NCI-H345 treated with DMSO at 0.1 percent for 48 hours (cell line): Measurements from ENCODE around the gene KHDRBS2.

ENCODE experiments used
- DNase-seq: peaks from one replicate; lab custom pipeline; 2025; ENCODE audit not compliant: unreplicated experiment; lab: John Stamatoyannopoulos, UW

Gene KHDRBS2

DNA sequence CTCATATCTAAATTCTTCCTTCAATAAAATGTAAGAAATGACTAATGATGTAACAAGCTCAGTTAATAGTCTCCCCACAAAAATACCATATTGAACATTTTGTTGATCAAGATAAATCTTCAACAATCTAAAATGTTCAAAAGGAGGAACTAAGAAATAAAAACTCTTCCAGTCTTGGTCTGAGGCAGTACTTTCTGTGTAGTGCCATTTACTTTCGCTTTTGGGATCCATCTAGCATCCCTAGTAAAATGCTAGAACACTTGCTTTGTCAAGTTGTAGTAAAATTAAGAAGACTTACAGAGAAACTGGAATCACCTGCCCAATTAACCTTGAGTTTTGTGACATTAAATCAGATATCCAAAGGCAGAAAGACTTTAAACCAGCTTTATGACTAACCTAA is 246.4 kb downstream of the KHDRBS2 start:
- no peak for DNase-seq

DNA sequence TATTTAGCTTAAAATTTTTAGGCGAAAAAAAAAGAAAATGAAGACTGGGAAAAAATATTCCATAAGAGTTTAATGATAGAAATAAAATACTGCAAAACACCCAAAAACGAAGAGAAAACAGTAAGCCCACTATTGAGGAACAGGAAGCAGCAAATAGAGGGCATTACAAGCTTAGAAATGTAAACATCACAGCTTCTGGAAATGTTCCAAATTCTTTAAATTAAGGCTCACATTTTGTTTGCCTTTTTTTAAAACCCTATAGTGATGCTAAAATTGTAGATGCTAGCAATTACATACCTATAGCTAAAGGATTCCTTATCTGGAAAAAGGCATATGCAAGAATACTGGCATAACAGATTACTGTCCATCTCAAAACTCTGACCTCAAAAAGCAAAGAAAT is 248.6 kb downstream of the KHDRBS2 start:
- no peak for DNase-seq

DNA sequence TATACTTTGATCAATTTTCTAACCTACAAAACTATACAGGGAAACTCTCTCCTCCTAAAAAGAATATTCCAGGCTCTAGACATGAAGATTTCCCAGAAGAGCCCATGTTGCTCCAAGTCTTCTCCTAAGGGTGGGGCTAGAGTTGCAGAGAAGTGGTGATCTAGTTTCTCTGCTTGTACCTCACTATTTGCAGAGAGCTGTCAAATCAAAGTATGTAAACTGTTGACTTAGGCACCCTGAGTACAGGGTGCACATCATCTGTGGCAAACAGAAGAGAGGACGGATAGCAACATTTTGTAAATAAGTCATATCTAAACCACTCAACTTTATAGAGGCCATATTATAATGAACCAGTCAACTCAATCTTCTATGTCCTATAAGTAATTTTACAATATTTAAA is 250.1 kb downstream of the KHDRBS2 start:
- DNase-seq, result no peak

DNA sequence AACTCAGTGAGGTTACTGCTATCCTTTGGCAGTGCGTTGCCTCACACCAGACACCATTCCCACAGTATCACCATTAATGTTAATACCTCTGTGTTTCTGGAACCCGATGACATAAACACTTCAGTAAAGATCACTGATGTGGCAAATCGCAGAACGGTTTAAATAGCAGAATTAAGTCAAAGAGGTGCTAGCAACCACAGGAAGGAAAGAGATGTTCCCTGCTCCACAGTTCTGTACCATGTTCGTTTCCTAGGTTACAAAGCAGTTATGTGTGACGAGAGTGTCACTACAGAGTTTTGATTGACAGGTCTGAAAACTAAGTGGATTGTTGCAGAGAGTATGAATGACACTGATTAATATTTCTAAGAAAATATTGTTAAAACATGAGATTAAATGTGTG is 272.3 kb downstream of the KHDRBS2 start:
- DNase-seq, result no peak

DNA sequence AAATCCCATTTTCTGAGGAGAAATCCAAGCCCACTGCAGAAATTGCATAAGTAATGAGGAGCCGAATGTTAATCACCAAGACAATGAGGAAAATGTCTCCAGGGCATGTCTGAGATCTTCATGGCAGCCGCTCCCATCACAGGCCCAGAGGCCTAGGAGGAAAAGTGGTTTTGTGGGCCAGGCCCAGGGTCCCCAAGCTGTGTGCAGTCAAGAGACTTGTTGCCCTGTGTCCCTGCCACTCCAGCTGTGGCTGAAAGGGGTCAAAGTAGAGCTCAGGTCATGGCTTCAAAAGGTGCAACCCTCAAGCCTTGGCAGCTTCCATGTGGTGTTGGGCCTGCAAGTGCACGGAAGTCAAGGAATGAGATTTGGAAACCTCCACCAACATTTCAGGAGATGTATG is 276.6 kb downstream of the KHDRBS2 start:
- no peak for DNase-seq

DNA sequence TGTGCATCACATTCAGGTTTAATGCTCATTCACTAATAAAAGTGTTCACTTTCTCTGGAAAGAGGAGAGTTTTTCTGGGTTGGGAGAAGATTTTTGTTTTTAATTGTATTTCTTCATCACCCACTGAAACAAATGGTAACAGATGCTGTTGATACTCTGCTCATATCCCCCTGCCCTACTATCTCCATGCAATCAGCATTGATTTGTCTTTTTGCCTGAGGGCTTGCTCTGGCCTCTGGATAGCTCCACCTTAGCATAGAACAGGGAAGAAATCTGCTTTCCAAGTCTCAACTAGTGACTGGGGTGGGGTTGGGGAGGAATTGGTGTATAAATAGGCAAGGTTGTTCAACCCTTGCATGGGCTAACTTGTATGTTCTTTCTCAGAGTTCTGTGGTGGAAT is 296.4 kb downstream of the KHDRBS2 start:
- DNase-seq, result no peak

DNA sequence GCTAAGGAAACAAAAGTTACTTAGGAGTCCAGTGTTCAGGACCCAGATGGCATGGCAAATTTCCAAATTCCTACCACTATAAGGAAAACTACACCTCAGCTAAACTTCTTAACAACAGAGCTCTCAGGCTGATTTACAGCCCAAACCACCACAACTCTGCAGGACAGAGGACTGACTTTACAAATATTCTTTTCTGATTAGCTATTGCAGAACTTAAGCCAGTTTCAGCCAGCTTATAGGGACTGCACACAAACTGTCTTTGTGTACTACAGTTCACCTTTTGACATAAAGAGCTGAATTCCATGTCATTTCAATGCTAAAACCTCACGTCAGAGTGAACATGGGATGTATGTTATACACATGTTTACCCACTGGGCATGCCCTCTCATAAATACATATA is 305.4 kb downstream of the KHDRBS2 start:
- DNase-seq, result no peak

DNA sequence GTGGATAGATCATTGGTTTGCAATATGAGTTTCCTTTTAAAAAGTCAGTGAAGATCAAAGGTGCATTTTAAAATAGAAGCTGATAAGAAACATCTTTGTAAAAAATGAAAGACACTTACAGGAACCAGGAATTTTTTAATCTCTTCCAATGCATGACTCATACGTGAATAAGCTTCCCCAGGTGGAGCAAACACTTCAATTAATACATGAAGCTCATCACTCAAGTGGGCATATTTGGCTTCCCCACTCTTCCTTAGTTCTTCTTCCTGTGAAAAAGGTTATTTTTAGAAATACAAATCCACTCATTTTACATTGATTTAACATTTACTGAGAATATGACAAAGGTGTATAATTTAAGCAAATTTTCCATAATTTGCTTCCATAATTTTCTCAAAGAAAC is 308.1 kb downstream of the KHDRBS2 start:
- DNase-seq, result no peak

DNA sequence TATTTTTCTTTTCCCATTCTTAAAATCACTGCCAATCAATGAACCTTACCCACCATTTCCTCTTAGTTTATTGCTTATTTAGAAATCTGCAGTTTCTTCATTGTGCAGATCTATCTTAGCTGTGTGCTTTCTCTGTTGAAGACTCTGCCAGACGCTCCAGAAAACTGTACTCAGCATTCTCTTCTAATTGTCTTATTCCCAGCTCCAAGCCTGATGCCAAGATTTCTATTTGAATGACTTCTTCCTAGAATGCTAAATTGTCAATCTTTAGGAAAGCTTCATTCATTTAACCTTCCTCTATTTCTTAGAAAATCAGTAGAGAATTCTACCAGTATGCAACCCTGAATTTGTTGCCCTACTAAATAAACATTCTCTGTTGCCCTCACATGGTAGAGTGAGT is 308.9 kb downstream of the KHDRBS2 start:
- DNase-seq, result no peak

DNA sequence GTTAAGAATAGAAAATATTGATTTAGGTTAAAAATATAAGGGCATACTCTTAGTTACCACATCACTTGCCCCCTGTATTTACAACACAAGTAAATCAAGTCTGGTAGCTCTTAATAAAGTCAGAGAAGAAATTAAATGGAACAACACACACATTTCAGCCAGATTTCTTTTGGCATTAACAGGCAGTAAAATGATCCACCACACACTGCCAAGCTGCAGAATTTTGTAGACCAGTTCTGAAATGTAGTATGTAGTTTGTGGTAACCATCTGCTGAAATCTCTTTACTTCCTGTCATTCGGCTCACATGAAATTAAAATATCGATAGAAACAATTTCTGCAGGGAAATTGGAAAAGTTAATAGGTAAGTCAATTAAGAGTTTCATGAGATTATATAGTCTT is 326.8 kb downstream of the KHDRBS2 start:
- DNase-seq, result no peak

DNA sequence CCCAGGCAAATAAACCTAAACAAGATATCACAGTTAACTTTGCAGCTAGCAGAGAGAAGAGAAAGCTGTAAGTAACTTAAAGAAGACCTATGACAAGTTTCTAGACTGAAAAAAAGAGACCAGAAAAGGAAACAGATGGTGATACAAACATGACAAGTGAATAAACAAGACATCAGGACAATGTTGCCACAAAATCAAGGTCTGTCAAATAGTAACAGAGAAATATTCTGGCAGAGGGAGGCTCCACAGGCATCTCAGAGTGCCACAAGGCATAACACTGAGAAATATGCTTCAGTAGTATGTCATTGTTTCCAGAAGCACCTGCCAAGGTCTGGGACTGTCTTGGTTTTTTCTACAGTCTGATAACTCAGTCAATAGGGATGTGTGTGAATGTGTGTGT is 332.2 kb downstream of the KHDRBS2 start:
- no peak for DNase-seq

DNA sequence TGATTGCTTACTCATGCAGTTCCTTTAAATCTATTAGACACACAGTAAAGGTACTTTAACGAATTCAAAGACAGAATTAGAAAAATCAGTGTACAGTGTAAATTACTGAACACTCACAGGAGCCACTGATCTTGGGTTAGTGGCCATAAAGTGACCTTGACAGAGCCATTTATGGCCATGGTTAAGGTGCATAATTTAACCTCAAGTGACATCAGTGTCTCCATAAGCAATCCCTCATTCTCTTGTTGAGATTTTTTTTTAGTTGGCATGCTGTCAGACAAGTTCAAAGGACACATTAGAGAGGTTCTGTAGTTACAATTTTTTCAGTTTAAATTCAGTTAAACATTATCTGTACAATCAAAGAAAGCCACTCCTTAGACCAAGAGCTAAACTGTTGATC is 334.4 kb downstream of the KHDRBS2 start:
- no peak for DNase-seq

DNA sequence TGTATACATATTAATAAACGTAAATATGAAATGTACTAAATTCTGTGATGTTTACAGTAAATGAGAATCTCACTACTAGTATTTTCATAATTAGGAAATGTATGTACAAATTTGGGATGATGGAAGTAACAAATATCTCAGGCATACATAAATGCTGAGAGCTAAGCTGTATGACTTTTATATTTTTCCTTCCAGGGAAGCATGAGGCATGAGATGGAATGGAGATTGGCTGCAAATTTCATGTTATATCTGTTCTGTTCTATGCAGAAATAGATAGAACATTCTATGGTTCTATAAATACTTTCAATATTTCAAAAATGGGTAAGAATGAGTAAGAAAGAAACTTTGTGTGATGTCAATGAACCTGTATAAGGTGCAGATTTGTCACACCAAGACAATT is 335.2 kb downstream of the KHDRBS2 start:
- no peak for DNase-seq

DNA sequence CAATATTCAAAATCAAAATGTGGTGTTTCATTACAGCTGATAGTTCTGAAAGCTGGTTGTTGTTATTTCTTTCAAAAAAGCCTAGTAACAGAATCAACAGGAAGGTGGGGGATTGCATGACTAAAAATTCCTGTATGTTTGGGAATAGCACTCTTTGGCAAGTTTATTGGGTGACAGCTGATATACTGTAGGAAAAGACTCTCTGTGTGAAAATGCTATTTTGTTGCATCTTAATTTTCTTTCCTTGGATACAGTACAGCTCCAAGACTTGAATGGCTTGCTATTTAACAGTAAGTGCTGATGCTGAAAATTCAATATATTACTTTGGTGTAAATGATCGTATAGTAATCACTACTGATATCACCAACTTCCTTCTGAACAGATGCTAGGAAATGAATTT is 336.1 kb downstream of the KHDRBS2 start:
- no peak for DNase-seq

DNA sequence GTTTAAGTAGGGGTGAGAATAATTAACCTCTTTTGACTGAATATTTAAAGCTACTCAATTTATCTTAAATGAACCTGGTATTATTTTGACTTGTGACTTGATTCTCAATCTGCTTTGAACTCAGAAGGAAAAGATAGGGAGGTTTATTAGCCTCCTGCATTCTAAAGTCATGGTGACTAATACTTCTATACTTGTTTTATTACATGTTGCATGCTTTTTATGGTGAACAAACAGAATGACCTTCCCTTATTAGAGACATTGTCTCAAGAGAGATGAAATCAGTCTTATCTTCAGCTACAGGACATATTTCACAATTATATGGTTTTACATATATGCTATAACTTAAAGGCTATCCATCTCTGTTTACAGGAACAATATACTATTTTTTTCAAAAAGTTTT is 336.9 kb downstream of the KHDRBS2 start:
- no peak for DNase-seq

DNA sequence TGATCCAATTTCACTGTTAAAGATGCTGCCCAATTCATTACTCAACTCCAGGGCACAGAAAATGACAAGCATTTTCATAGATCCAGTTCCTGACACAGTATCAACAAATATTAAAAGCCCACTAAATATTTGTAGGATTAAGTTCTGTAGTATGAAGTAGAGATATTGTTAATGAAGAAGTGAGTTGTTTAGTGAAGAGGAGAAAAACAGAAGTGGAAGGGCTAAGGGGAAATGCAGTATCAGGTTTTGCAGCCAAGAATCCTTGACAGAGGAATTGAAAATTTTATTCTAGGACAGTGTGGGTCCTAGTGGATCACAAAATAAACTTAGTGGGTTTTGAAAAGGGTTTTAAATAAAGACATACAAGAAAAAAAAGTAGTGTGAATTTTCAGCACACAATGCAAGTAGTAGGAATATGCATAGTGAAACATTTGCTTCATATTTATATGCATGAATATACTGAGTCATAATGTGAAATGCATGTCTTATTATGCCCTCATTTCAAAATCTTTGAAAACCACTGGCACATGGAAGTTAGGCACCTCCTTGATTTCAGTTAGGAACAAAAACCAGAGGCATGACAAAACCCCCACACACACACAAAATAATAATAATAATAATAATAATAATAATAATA is 338.6 kb downstream of the KHDRBS2 start:
- no peak for DNase-seq

DNA sequence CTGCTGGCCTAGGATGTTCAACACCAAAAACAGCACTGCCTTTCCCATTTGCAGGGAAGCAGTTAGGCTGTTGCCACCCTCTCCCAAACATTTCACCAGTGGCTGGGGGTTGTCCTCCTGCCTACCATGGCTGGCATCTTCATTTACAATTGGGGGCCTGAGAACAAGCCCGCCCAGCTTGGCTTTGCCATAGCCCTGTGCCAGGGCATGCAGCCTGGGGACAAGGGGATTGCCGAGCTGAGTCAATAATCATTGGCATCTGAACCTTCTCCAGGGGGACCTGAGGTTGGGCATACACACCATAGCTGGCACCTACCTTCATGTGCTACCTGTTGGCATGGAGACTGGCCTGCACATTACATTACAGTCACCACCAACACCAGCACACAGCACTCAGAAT is 345.1 kb downstream of the KHDRBS2 start:
- no peak for DNase-seq

DNA sequence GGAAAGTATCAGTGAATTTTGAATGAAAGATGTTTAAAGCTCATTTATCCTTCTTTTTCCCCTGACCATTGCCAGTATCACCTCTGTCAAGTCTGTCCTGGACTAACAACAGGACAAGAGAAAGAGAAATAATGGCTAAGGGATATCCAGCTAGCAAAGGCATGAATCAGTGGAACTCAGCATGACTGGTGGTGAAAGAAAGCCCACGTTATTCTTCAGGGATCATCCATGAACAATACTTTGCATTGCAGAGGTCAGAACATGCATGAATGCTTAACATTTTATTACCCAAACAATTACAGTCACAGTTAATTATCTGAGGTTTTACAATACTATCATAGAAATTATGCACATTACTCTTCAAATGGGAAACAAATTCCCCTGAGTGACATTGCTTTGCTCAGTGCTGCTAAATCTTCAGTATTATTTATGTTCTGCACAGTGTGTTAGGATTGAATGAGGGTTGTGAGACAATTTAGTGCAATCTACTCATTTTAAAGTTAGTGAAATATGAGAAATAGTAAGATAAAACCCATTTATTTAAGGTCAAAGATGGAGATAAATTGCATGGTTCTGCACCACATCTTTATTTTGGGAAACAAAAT is 350.7 kb downstream of the KHDRBS2 start:
- DNase-seq, result no peak

DNA sequence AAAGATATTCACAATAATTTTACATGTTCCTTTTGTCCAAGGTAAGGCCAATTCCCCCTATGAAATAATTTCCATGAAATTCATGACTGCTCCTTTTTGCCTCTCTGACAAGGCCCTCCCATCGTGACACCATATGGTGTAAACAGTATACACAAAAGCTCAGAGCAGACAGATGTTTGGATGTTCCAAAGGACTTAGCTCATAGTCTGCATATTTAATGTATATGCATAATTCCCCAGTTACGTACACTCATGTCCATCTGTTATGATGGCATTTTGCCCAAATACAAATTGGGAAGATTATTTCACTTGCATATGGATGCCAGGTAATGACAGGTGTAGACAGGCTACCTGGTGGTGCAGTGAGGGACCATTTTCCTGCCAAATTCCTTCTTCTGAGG is 376.5 kb downstream of the KHDRBS2 start:
- no peak for DNase-seq

DNA sequence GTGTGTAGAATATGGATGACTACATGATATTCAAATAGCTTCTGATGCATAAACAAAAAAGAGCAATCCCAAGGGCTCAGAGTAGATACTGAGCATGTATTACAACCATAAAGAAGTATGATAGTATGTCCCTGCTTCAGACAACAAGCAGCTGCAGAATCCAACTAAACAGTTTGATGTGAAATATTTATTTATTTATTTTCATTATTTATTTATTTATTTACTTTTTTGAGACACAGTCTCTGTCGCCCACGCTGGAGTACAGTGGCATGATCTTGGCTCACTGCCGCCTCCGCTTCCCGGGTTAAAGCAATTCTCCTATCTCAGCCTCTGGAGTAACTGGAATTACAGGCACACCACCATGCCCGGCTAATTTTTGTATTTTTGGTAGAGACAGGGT is 384.3 kb downstream of the KHDRBS2 start:
- no peak for DNase-seq

DNA sequence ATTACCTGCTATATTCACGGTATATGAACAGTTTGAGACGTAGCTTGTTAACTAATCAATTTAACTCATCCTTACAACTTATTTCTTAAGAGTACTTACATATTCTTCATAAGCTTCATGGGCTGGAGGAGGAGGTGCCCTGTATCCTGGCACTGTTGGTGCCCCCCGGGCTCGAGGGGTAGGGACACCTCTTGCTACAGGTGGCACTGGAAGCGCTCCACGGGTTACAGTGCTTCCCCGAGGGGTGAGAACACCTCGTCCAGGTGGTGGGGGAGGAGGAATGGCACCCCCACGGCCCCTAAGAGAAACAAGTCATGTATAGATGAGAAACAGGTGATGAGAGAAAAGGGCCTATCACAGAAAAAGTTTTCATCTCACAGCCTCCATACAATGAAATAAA is 391.5 kb downstream of the KHDRBS2 start:
- no peak for DNase-seq

DNA sequence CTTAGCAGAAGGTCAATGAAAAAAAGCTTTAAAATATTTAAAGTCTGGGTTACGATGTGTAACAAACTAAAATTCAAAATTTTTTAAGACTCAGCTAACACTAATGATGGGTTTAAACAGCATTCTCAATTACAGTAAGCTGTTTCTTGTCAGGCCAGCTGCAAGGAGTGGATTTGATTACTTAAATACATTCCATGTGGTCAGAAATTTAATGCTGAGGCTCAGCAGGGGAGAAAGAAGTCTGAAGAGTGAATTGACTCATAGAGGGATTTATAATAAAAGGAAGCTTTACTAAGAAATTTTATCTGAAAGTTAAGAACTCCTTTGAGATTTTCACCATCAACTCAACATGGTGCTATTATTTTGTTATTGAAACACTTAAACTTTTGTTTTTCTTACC is 398.6 kb downstream of the KHDRBS2 start:
- no peak for DNase-seq

DNA sequence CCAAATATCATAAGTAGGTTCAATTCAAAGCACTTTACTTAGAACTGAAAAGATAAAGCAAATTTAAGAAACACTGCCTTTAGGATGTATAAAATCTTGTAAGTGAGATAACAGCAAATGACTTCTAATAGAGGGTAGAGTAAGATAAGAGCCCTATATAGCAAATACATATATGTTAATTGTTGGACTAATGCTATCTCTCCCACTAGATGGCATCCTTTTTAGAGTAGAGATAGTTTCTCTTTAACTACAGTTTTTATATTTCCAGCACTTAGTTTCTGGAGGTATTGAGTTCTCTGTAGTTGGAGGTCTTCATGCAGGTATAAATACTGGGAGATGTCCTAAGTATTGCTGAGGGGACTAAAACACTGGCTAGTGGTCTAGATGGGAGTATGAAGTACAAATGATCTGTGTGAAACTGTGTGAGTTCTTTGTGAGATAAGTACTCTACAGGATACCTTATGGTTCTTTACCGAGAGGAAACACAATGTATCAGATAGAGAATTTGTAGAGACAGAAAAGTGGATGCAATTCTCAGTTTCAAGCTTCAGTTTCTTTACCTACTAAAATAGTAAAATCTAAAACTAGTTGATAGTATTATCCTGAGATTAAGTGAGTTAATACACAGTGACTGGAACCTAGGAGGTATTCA is 399.3 kb downstream of the KHDRBS2 start:
- DNase-seq, result no peak
